ENCODE results near the gene CCNY. TPM values are rescaled to one million over a fixed set of nuclear protein-coding genes. Genes with fewer than 3 reads are reported as not detected.

Gene CCNY
- total RNA-seq, 1 experiment from 2014 or later = 28.4 TPM

GRCh38 chr10:35481413-35481812 is 145.1 kb downstream of the CCNY start:
- no peak for DNase-seq (ENCODE audit: low spot score)

DNA sequence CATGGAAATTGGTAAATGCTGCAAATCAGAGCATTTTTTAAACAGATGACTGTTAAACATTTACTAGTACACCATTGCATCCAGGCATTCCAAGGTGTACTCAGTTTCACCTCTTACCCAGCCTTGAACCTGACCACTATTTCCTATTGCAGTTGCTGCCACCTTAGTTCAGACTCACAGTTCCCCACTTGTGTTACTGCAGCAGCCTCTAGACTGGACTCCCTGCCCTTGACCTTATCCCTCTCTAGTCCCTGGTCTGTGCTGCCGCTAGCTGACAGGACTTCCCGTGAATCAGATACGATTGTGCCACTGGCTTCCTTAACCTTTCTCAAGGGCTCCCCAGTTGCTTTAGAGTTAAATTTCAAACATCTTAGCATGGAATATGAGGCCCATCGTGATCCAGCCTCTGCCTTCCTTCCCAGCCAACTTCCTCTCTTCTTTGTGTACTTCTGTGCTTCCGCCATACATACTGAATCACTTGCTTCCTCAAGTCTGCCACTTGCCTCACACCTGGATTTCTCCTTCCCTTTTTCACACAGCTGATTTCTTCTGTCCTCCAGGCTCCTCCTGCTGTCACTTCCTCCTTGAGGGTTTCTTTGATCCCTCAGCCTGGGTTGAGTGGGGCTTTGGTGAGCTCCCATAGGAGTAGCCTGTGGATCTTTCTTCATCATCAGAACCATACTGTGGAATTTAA is 150.1 kb downstream of the CCNY start:
- no peak for DNase-seq (ENCODE audit: low spot score)

DNA sequence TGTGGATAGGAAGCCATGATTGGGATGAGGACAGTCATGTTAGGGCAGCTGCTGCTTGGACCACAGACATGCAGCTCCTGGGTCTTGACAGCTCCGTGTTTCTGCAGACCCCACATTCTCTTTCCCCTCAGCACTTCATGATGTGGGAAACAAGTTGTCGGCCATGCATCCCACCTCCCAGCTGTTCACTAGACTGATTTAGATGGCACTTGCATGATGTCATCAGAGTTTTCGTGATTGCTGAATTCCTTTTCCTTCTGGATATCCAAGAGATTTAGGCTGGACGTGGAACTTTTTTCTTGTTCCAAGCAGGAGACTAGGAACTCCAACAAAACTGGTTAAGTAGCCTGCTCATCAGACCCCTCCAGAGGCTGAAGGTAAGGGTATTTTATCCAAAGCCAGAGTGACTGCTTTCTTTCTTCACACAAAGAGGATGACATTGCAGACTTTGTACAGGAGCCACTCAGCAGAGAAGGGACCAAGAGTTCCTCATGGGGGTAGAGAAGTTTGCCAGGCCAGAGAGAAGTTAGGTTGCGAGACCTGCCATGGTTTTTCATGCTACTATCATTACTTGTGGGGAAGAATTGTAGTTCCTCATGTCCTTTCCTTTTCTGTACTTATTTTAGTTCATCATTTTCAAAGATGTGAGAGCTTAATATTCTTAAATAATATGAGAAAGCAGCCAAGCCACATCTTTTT is 151.2 kb downstream of the CCNY start:
- no peak for DNase-seq (ENCODE audit: low spot score)

- DNase-seq (ENCODE audit: low spot score) = no peak
Measured at GRCh38 chr10:35488228-35488627, 151.9 kb downstream of the CCNY start.

GRCh38 chr10:35492386-35493195 is 156.3 kb downstream of the CCNY start:
- peak; percentile 14 for DNase-seq (ENCODE audit: low spot score)

DNA sequence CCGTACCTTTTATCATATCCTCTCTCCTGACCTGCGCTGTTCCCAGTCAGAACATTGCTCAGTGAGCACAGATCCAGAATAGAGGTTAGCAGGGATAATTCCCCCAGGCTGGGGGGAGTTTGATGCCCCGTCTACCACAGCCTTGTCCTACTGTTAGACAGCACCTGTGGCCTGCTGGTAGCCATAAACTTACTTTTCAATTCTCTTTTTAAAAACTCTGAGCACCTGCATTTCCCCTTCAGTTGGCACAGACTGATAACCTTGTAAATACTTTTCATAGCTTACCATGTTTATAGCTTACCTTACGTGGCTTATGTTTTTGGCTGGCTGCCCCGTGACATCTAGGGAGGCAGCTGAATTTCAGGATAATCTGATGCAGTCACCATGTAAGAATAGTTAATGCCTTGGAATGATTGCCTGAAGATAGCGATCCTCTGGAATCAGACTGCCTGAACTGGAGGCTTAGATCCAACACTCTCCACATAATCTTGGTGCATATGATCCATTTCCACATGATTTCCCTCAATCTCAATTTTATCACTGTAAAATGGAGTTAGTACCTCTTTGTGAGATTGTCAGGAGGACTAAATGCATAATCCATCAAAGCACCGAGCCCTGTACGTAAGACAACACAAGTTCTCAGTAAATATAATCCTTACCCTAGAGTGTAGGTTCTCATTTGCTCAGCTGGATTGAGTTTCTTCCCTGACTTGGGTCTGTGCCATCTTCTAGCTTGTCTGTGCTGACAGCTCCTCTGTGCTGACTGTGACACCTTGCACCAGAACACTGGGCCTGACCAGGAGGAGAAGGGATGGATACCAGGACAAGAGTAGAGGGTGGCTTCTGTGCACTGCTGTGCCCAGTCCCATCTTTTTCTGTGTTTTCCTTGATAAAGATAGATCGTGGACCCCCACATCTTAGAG is 157.1 kb downstream of the CCNY start:
- no peak for DNase-seq (ENCODE audit: low spot score)

GRCh38 chr10:35495521-35496119 is 159.3 kb downstream of the CCNY start:
- DNase-seq (ENCODE audit: low spot score) = no peak

DNA sequence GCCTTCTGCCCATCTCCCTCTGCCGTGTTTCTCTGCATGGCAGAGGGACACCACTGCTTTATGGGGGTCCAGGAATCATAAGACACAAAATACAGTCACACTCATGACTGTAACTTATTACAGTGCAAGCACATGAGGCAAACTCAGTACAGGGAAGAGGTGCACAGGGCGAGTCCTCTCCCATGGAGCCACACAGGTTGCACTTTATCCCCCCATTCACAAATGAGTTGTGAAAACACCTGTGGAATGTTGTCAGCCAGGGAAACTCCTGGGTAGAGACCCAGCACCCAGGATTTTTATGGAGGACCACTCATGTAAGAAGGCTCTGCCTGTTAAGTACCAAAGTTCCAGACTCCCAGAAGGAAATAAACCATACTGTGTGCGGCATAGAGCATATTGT is 161.6 kb downstream of the CCNY start:
- DNase-seq (ENCODE audit: low spot score) = no peak

DNA sequence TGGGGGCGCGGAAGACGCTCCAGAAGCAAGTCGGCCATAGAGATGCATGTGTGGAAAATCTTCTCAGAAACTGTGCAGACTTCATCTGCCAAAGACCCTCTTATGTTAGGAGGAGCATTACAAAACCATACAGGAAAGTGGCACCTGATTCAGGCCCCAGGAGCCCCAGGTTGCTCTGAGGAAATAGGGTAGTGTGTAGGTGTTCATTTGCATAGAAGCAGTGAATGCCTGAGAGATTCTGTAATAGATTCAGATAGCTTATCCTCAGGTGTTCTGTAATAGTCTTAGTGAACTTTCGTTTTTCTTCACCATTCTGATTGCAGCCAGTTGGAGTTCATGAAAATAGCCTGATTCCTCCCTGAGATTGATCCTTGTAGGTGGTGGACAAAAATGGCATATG is 162.4 kb downstream of the CCNY start:
- DNase-seq (ENCODE audit: low spot score) = no peak

DNA sequence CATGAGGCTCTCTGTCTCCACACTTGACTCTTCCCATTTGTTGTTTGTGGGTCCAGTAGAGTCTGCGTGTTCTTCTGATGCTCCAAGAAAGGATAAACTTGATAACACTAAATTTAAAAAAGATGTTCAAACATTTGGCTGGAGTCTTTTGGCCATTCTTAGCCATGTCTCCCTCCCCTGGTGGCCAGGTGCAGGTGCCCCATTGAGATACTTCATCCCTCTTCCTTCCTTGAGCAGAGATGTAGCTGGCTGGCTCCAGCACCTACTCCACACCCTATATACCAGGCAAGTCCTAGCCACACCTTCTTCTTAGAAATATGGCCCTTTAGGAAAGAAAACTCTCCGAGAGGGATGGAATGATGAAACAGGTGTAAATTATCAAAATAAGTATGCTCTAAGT is 165.6 kb downstream of the CCNY start:
- DNase-seq (ENCODE audit: low spot score) = peak; percentile 17

DNA sequence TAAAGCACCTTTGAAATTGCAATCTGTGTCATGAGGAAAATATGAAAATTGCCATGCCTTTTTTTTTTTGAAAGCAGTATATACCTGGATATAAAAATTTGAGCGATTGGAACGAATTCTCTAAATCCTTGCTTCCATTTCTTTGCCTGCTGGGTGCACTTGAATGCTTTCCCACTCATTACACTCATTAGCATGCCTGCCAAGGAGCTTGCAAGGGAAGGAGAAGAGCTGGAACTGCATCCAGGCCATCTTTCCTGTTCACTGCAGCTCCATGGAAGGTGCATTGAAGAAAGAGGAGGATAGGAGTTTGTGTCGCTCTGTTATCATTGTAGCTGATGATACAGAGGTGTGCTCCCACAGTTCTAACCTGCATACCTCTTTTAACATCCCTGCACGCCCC is 166.4 kb downstream of the CCNY start:
- no peak for DNase-seq (ENCODE audit: low spot score)

- DNase-seq (ENCODE audit: low spot score) = no peak
Measured at GRCh38 chr10:35503578-35503977, 167.3 kb downstream of the CCNY start.

DNA sequence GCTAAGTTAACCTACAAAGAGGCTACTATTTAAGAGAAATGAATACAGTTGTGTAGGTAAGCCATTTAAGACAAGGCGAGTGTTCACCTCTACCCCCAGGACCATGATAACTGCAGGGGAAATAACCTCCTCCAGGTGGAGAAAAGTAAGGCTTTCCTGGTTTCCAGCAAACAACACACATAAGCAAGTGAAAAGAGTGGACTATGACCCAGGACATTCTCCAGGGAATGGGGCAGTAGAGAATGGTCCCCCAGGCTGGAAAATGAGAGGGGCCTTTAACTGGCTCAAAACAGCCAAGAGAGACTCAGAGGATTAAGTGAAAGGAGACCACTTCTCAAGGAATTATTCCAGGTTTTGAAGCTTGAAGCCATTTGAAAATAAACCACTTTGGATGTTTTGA is 167.8 kb downstream of the CCNY start:
- DNase-seq (ENCODE audit: low spot score) = no peak

DNA sequence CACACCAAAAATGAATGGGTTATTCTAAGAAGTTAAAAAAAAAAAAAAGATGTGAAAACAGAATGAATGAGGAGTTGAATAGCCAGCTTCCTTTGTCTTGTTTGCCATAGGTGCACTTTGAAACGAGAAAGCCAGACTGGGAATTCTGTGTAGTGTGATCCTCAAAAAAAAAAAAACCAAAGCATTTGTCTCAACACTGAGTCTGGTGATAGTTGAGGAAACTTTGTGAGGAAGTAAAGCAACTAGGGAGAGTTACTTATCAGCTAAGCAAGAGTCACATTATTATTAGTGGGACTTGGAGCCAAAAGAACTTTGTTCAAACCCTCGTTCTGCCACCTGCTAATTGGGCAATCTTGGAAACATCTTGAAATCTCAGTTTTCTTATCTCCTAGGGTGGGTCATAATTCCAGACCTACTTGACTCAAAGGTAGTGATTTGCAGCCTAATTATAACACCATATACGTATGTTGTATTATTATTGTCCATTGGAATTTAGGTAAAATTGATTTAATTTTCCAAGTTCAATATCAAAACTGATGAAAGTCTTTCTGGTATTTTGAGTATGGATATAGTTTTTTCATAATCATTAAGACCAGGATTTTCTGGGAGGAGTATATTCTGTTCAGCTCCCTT is 169.0 kb downstream of the CCNY start:
- no peak for DNase-seq (ENCODE audit: low spot score)

DNA sequence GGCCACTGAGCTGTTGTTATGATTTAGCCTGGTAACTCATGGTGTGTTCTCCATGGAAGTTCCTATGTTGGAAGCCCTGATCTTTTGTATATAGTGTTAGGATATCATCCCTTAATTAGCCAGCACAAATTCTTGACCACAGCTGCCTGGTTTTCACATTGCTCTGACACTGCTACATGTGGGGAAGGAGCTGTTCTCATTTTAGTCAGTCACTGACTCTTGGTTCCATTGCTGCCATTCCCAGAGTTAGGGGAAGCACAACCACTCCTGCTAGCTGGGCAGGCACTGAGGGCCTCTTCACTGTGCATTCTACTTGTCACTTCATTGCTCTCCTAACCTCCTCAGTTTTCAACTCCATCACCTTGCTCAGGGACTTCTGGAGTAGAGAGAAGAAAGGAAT is 170.4 kb downstream of the CCNY start:
- no peak for DNase-seq (ENCODE audit: low spot score)

DNA sequence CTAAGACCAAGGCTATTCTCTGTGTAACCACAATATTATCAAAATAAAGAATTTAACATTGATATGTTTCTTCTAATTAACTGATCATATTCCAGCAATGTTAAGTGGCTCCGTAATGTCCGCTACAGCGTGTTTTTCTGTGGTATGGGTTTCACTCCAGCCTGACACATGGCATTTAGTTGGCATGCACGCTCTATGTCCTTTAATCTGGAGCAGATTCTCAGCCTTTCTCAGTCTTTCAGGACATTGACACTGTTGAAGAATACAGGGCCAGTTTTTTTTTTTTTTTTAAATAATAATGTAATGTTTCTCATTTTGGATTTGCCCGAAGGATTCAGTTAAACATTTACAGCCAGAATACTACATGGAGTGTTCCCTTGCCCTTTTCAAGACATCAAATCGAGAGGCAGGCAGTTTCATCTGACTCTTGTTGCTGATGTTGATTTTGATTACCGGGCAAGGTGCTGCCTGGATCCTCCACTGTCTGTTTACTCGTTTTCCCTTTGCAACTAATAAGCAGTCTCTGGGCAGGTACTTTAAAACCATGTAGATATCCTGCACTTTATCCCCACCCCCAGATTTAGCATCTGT is 171.3 kb downstream of the CCNY start:
- no peak for DNase-seq (ENCODE audit: low spot score)

GRCh38 chr10:35508647-35509046 is 172.3 kb downstream of the CCNY start:
- DNase-seq (ENCODE audit: low spot score) = no peak

GRCh38 chr10:35510891-35511290 is 174.6 kb downstream of the CCNY start:
- DNase-seq (ENCODE audit: low spot score) = no peak

DNA sequence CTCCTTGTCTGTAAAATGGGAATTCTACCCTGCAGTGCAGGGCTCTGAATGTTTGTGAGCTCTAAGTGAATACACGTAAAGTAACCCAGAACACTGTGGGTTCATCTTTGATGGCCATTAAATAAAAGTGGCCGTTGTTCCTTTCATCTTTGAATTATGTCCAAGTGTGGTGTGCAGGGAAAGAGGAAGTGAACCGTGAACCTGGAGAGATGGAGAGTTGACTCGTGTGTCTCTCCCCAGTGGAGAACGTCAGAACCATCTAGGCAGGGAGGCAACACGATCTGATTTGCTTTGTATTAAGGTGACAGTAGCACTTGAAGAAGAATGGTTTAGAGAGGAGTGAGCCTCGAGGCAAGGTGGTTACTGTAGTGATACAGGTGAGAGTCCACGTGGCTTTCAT is 175.3 kb downstream of the CCNY start:
- DNase-seq (ENCODE audit: low spot score) = no peak

- DNase-seq (ENCODE audit: low spot score) = no peak
Measured at GRCh38 chr10:35516102-35516670, 179.9 kb downstream of the CCNY start.
